H1 (cell line): ENCODE data around the gene LDLRAD3. TPM values are rescaled to one million over a fixed set of nuclear protein-coding genes. Genes with fewer than 3 reads are reported as not detected.

Experiments used
- CTCF ChIA-PET: fragments of 300-600 bp; sonication (Branson Sonifier 250); formaldehyde crosslinking; loops from one replicate; lab custom pipeline; 2021; ENCODE audit not compliant: partially characterized antibody; lab: Charles Lee
- POLR2A ChIA-PET: fragments of 300-600 bp; sonication (Branson Sonifier 250); formaldehyde crosslinking; loops from one replicate; lab custom pipeline; 2021; ENCODE audit warnings: inconsistent platforms; ENCODE audit not compliant: partially characterized antibody; lab: Charles Lee
- DNase-seq, 2 experiments: peaks; one replicate each; pipeline versions ENCODE4 v3.0.0 to v3.0.0-alpha.2; 2010 to 2022; ENCODE audit warnings: low spot score in 2 of 2, low read depth in 1 of 2, mixed read lengths in 1 of 2
- FAIRE-seq: peaks from 2 replicates; lab custom pipeline; 2011; peaks lifted over from hg19 to GRCh38; lab: Jason Lieb, UNC
- H2AFZ ChIP-seq: 2 replicates; pipeline ENCODE4 v1.8.1; 2012; ENCODE audit warnings: low read length, inconsistent platforms
- H2AK5ac ChIP-seq: 2 replicates; pipeline ENCODE4 v1.6.1; 2013; ENCODE audit warnings: low read depth, low read length
- H2BK120ac ChIP-seq: replicated peaks from 2 replicates; pipeline ENCODE3; 2013; ENCODE audit warnings: low read depth, low read length, inconsistent platforms
- H2BK12ac ChIP-seq: 2 replicates; pipeline ENCODE4 v1.6.1; 2013; ENCODE audit warnings: low read depth, low read length
- H2BK15ac ChIP-seq: 2 replicates; pipeline ENCODE4 v1.6.1; 2013; ENCODE audit warnings: low read length
- H2BK20ac ChIP-seq: 2 replicates; pipeline ENCODE4 v1.6.1; 2013; ENCODE audit warnings: low read length
- H2BK5ac ChIP-seq: 2 replicates; pipeline ENCODE4 v1.6.1; 2013; ENCODE audit warnings: low read depth, low read length
- H3K14ac ChIP-seq: 2 replicates; pipeline ENCODE4 v1.6.1; 2013; ENCODE audit warnings: inconsistent platforms; ENCODE audit not compliant: insufficient read length
- H3K18ac ChIP-seq: 2 replicates; pipeline ENCODE4 v1.6.1; 2013; ENCODE audit warnings: low read length; ENCODE audit errors: extremely low read depth
- H3K23ac ChIP-seq: 2 replicates; pipeline ENCODE4 v1.6.1; 2013; ENCODE audit warnings: inconsistent platforms; ENCODE audit not compliant: insufficient read length
- H3K23me2 ChIP-seq: 2 replicates; pipeline ENCODE4 v1.6.1; 2013; ENCODE audit warnings: low read depth, low read length
- H3K27ac ChIP-seq: 2 replicates; pipeline ENCODE4 v1.6.1; 2011; ENCODE audit warnings: low read depth, low read length, inconsistent platforms
- H3K27me3 ChIP-seq, 4 experiments: replicated peaks in 1 of 4; 1 replicate in 1 of 4; 2 replicates in 3 of 4; pipeline versions ENCODE4 v1.6.1 to v1.8.1; 2011 to 2013; ENCODE audit warnings: low read length in 3 of 4, mild to moderate bottlenecking in 3 of 4, inconsistent platforms in 2 of 4, mixed read lengths in 2 of 4, moderate library complexity in 1 of 4; ENCODE audit not compliant: control insufficient read depth in 3 of 4, insufficient read depth in 3 of 4; ENCODE audit errors: extremely low read depth in 1 of 4
- H3K36me3 ChIP-seq, 4 experiments: 2 replicates each; pipeline versions ENCODE4 v1.6.1 to v1.8.1; 2011 to 2013; ENCODE audit warnings: mild to moderate bottlenecking in 4 of 4, low read length in 3 of 4, moderate library complexity in 2 of 4, control low read depth in 1 of 4, inconsistent platforms in 1 of 4; ENCODE audit not compliant: insufficient read depth in 4 of 4, control insufficient read depth in 2 of 4
- H3K4ac ChIP-seq: replicated peaks from 2 replicates; pipeline ENCODE3; 2013; ENCODE audit warnings: low read length, low read depth, mixed read lengths, inconsistent platforms; ENCODE audit not compliant: insufficient read length
- H3K4me1 ChIP-seq, 4 experiments: replicated peaks in 1 of 4; 1 replicate in 1 of 4; 2 replicates in 3 of 4; pipeline versions ENCODE4 v1.6.1 to v1.8.1; 2011 to 2013; ENCODE audit warnings: low read length in 3 of 4, inconsistent platforms in 2 of 4, mixed read lengths in 1 of 4; ENCODE audit not compliant: insufficient read depth in 4 of 4, control insufficient read depth in 3 of 4
- H3K4me2 ChIP-seq, 2 experiments: 2 replicates each; pipeline versions ENCODE4 v1.6.1 to v1.8.1; 2011 to 2013; ENCODE audit warnings: low read depth in 2 of 2, low read length in 2 of 2, control low read depth in 1 of 2, inconsistent platforms in 1 of 2, mild to moderate bottlenecking in 1 of 2; ENCODE audit not compliant: insufficient read depth in 1 of 2
- H3K4me3 ChIP-seq, 4 experiments: fragments of 200-600, 300-600 bp in 1 of 4; sonication (generic), shearing (Covaris generic), sonication (Bioruptor Twin) in 1 of 4; 2 replicates each; pipeline versions ENCODE4 v1.5.1 to v1.8.1; 2011 to 2016; ENCODE audit warnings: low read length in 4 of 4, low read depth in 3 of 4, control low read depth in 2 of 4, inconsistent platforms in 2 of 4, mild to moderate bottlenecking in 2 of 4, mixed read lengths in 1 of 4, moderate library complexity in 1 of 4; ENCODE audit not compliant: insufficient read depth in 2 of 4; ENCODE audit errors: extremely low read depth in 1 of 4
- H3K56ac ChIP-seq: replicated peaks from 2 replicates; pipeline ENCODE3; 2013; ENCODE audit warnings: low read depth, mild to moderate bottlenecking, mixed read lengths, low read length, inconsistent platforms; ENCODE audit not compliant: insufficient read length
- H3K79me1 ChIP-seq: 2 replicates; pipeline ENCODE4 v1.6.1; 2013; ENCODE audit warnings: low read depth, low read length, control low read depth
- H3K79me2 ChIP-seq, 2 experiments: 2 replicates each; pipeline versions ENCODE4 v1.6.1 to v1.8.1; 2012 to 2013; ENCODE audit warnings: low read length in 2 of 2, mild to moderate bottlenecking in 2 of 2, inconsistent platforms in 1 of 2; ENCODE audit not compliant: insufficient read depth in 2 of 2, control insufficient read depth in 1 of 2
- H3K9ac ChIP-seq, 4 experiments: replicated peaks in 1 of 4; 1 replicate in 1 of 4; 2 replicates in 3 of 4; pipeline versions ENCODE4 v1.6.1 to v1.8.1; 2011 to 2013; ENCODE audit warnings: low read depth in 3 of 4, low read length in 3 of 4, control low read depth in 2 of 4, mild to moderate bottlenecking in 2 of 4, moderate library complexity in 2 of 4, inconsistent platforms in 1 of 4; ENCODE audit errors: extremely low read depth in 1 of 4
- H3K9me3 ChIP-seq, 2 experiments: 2 replicates each; pipeline versions ENCODE4 v1.6.1 to v1.8.1; 2012 to 2013; ENCODE audit warnings: mild to moderate bottlenecking in 2 of 2, moderate library complexity in 2 of 2, control low read depth in 1 of 2, inconsistent platforms in 1 of 2, low read depth in 1 of 2, low read length in 1 of 2, mixed read lengths in 1 of 2; ENCODE audit not compliant: insufficient read depth in 2 of 2
- H4K20me1 ChIP-seq, 2 experiments: replicated peaks in 1 of 2; 2 replicates each; pipeline versions ENCODE3 to v1.8.1; 2011 to 2013; ENCODE audit warnings: inconsistent platforms in 2 of 2, low read length in 2 of 2, mild to moderate bottlenecking in 1 of 2; ENCODE audit not compliant: insufficient read depth in 2 of 2, control insufficient read depth in 1 of 2
- H4K5ac ChIP-seq: 2 replicates; pipeline ENCODE4 v1.6.1; 2013; ENCODE audit warnings: low read length, low read depth, mixed read lengths, inconsistent platforms; ENCODE audit not compliant: insufficient read length
- H4K8ac ChIP-seq: 2 replicates; pipeline ENCODE4 v1.8.0; 2013; ENCODE audit warnings: mild to moderate bottlenecking, moderate library complexity, low read length, inconsistent platforms; ENCODE audit not compliant: insufficient read depth; ENCODE audit errors: extremely low read depth
- H4K91ac ChIP-seq: replicated peaks from 2 replicates; pipeline ENCODE3; 2013; ENCODE audit warnings: low read length, mixed read lengths, inconsistent platforms; ENCODE audit not compliant: insufficient read length
- BACH1 ChIP-seq: IDR thresholded peaks from 2 replicates; pipeline ENCODE4 v1.6.1; 2012; ENCODE audit warnings: low read length, improper control_type of control experiment
- CBX8 ChIP-seq: fragments of 300-800, 300-1000 bp; sonication (generic); IDR thresholded peaks from 2 replicates; pipeline ENCODE4 v1.7.1; 2016; ENCODE audit warnings: low read depth, low read length, borderline replicate concordance
- EP300 ChIP-seq, 2 experiments: IDR thresholded peaks; 1 replicate in 1 of 2; 2 replicates in 1 of 2; pipeline ENCODE4 v1.6.1; 2011 to 2012; ENCODE audit warnings: low read depth in 2 of 2, low read length in 2 of 2, mild to moderate bottlenecking in 2 of 2, borderline replicate concordance in 1 of 2, inconsistent platforms in 1 of 2, moderate library complexity in 1 of 2
- EZH2 ChIP-seq: fragments of 200-600 bp; sonication (generic); IDR thresholded peaks from 2 replicates; pipeline ENCODE4 v1.7.1; 2012; ENCODE audit warnings: low read depth, mild to moderate bottlenecking, moderate library complexity, low read length, inconsistent platforms; ENCODE audit not compliant: severe bottlenecking
- KDM4A ChIP-seq: IDR thresholded peaks from one replicate; pipeline ENCODE4 v1.7.1; 2012; ENCODE audit warnings: low read depth, mild to moderate bottlenecking, moderate library complexity, low read length, inconsistent platforms; ENCODE audit not compliant: severe bottlenecking
- NANOG ChIP-seq: IDR thresholded peaks from 2 replicates; pipeline ENCODE4 v1.6.1; 2011; ENCODE audit warnings: low read length, low read depth, mild to moderate bottlenecking, inconsistent platforms; ENCODE audit not compliant: insufficient read depth, poor library complexity, severe bottlenecking
- RAD21 ChIP-seq, 2 experiments: IDR thresholded peaks in 1 of 2; conservative IDR thresholded peaks in 1 of 2; 2 replicates each; pipeline ENCODE4 v1.6.1; 2011; ENCODE audit warnings: low read depth in 2 of 2, low read length in 2 of 2, improper control_type of control experiment in 1 of 2, inconsistent platforms in 1 of 2, mild to moderate bottlenecking in 1 of 2, moderate library complexity in 1 of 2
- RNF2 ChIP-seq: fragments of 200-900, 300-1000 bp; sonication (generic); IDR thresholded peaks from 2 replicates; pipeline ENCODE4 v1.7.1; 2016; ENCODE audit warnings: borderline replicate concordance, low read depth, mild to moderate bottlenecking, antibody characterized with exemption, low read length; ENCODE audit not compliant: poor library complexity, severe bottlenecking; ENCODE audit errors: missing control alignments
- SP2 ChIP-seq: IDR thresholded peaks from 2 replicates; pipeline ENCODE4 v1.6.1; 2012; ENCODE audit warnings: mild to moderate bottlenecking, low read length, inconsistent platforms
- SRF ChIP-seq: IDR thresholded peaks from 2 replicates; pipeline ENCODE4 v1.6.1; 2011; ENCODE audit warnings: mild to moderate bottlenecking, low read depth, low read length, moderate library complexity
- TAF7 ChIP-seq: optimal IDR thresholded peaks from 2 replicates; pipeline ENCODE3; 2011; ENCODE audit warnings: low read depth, mild to moderate bottlenecking, inconsistent platforms, low read length, moderate library complexity, borderline replicate concordance
- TBP ChIP-seq: IDR thresholded peaks from 2 replicates; pipeline ENCODE4 v1.6.1; 2011; ENCODE audit warnings: low read depth, low read length, improper control_type of control experiment
- ZNF274 ChIP-seq: IDR thresholded peaks from 2 replicates; pipeline ENCODE4 v1.7.0; 2012; ENCODE audit warnings: low read length, borderline replicate concordance; ENCODE audit errors: extremely low read depth
- WGBS, 2 experiments: shearing (Covaris generic) in 1 of 2; methylation state at CpG; one replicate each; pipeline versions ENCODE4 v1.1.6 to v1.1.7; 2013 to 2015; ENCODE audit warnings: low lambda C conversion rate in 2 of 2, mixed read lengths in 2 of 2, inconsistent platforms in 1 of 2, low coverage in 1 of 2, missing lambda C conversion rate in 1 of 2; ENCODE audit not compliant: insufficient replicate concordance in 2 of 2, insufficient coverage in 1 of 2, insufficient read length in 1 of 2; ENCODE audit errors: extremely low coverage in 1 of 2, missing lambda C conversion rate in 1 of 2; 5-methylcytosine and 5-hydroxymethylcytosine counted together
- polyA plus RNA-seq, 7 experiments: library from polyadenylated mRNA; depleted of rRNA in 3 of 7; stranded (reverse) in 5 of 7; unstranded in 2 of 7; fragments of >200 nt in 5 of 7; fragments of 200-250 nt in 2 of 7; gene quantifications; 1 replicate in 5 of 7; 2 replicates in 1 of 7; 4 replicates in 1 of 7; pipeline versions ENCODE4 v1.2.1 to v1.2.3, GENCODE V29; 2011 to 2013; ENCODE audit warnings: missing spikeins in 2 of 7, mixed read lengths in 2 of 7
- total RNA-seq: library from RNA; stranded (reverse); fragmentation: NEBNext Ultra II Directional; extraction: Animal tissue kit (Norgen Biotek cat#: 25700); gene quantifications from 2 replicates; pipeline ENCODE4 v1.2.1, GENCODE V29; 2021

LDLRAD3 gene
- total and polyA plus RNA-seq, 2 of the 8 experiments (the other 6 are each of a cell fraction or from before 2014, with no cell fraction given), result 18.6 to 22.8 TPM

- H3K14ac ChIP-seq, result no peak overlapping the region
- peaks cover 0 to 7% (median 3%) of the 10 kb centered on the region in 4 experiments; a peak in 3 of 7 replicates for H3K4me1 ChIP-seq
- peaks cover 0 to 1% (median 0%) of the 10 kb centered on the region in 4 experiments; a peak in 1 of 7 replicates for H3K27me3 ChIP-seq
- no peak for FAIRE-seq
- no peak overlapping the region for H2AK5ac ChIP-seq
- H3K23ac ChIP-seq, result no peak overlapping the region
- no peak overlapping the region for H3K56ac ChIP-seq
- H2BK20ac ChIP-seq, result no peak overlapping the region
- no peak overlapping the region for H3K27ac ChIP-seq
- H2BK12ac ChIP-seq, result no peak overlapping the region
- H4K5ac ChIP-seq, result no peak overlapping the region
- no peak overlapping the region for H3K4ac ChIP-seq
- no peak overlapping the region for H4K91ac ChIP-seq
- no peak overlapping the region for H3K18ac ChIP-seq
- H4K8ac ChIP-seq, result no peak overlapping the region
- no peaks in the 10 kb centered on the region for H3K23me2 ChIP-seq
- peaks cover 3 to 6% of the 10 kb centered on the region in 2 experiments; a peak in 3 of 4 replicates for H3K9me3 ChIP-seq
- H2AFZ ChIP-seq, result no peak overlapping the region
- no peak overlapping the region for H2BK15ac ChIP-seq
- H3K4me3 ChIP-seq, result no peak overlapping the region
- H3K36me3 ChIP-seq, result peaks cover 0 to 8% (median 2%) of the 10 kb centered on the region in 4 experiments; a peak in 3 of 8 replicates
- H3K79me2 ChIP-seq, result no peaks in the 10 kb centered on the region
- CTCF ChIA-PET, result interaction anchor here (0.6 to 1.8 kb wide), 2 partner anchors 122 to 326 kb away, joined by 3 to 7 read pairs; no protein-coding TSS in a partner anchor
- 0% methylated on average over 1 of the region's 1 CpG; no CpG with 5 or more reads in 1 of the 2 experiments for WGBS, 2 experiments
- no peak for DNase-seq
- POLR2A ChIA-PET, result no interaction called here
- H2BK120ac ChIP-seq, result no peak overlapping the region
- no peak overlapping the region for H2BK5ac ChIP-seq
- H3K79me1 ChIP-seq, result no peaks in the 10 kb centered on the region
- no peaks in the 10 kb centered on the region for H4K20me1 ChIP-seq
- no peak overlapping the region for H3K4me2 ChIP-seq
- H3K9ac ChIP-seq, result no peak overlapping the region
- no peak for TF ChIP-seq RNF2
- no peak for TF ChIP-seq NANOG
- TF ChIP-seq EP300 (IDR thresholded peaks at IDR 0.05; ENCODE audit: borderline replicate concordance in 1 of 2, low read depth in 2 of 2, low read length in 2 of 2), result no peak
- no peak for TF ChIP-seq SRF
- TF ChIP-seq ZNF274, result no peak
- TF ChIP-seq BACH1, result no peak
- TF ChIP-seq KDM4A, result no peak
- no peak for TF ChIP-seq TBP
- no peak for TF ChIP-seq RAD21 (IDR thresholded peaks at IDR 0.05 in 1 of 2, conservative IDR thresholded peaks at IDR 0.05 in 1 of 2; ENCODE audit: low read depth in 2 of 2, low read length in 2 of 2)
- TF ChIP-seq TAF7, result no peak
- no peak for TF ChIP-seq EZH2
- TF ChIP-seq CBX8, result no peak
- no peak for TF ChIP-seq SP2
Observed at GRCh38 chr11:36147491-36147890, 203.6 kb downstream of the LDLRAD3 start.
